ENCODE data around the gene LMTK3.
"Not testable (repeated sequence)": the region's sequence is repeated elsewhere in the genome, so short reads cannot be mapped to it uniquely, and the experiment has no call there.

The LMTK3 gene

GRCh38 chr19:48492925-48493717 is 18.5 kb downstream of the LMTK3 start:
- peak overlapping the region; percentile 47 for H3K4me3 ChIP-seq (ENCODE audit: low read depth, low read length)
- TF ChIP-seq CTCF (IDR thresholded peaks at IDR 0.05; ENCODE audit: control insufficient read depth, extremely low read depth, insufficient read depth) = no peak
- DNase-seq (ENCODE audit: low read depth) = peak; percentile 85

GRCh38 chr19:48491793-48492123 is 19.9 kb downstream of the LMTK3 start:
- no peak for DNase-seq (ENCODE audit: low read depth)
- H3K4me3 ChIP-seq (ENCODE audit: low read depth, low read length) = no peak overlapping the region
- TF ChIP-seq CTCF (IDR thresholded peaks at IDR 0.05; ENCODE audit: control insufficient read depth, extremely low read depth, insufficient read depth) = no peak

- DNase-seq (ENCODE audit: low read depth) = no peak
- no peak for TF ChIP-seq CTCF (IDR thresholded peaks at IDR 0.05; ENCODE audit: control insufficient read depth, extremely low read depth, insufficient read depth)
- no peak overlapping the region for H3K4me3 ChIP-seq (ENCODE audit: low read depth, low read length)
Observed at GRCh38 chr19:48490981-48491792, 20.4 kb downstream of the LMTK3 start.

- no peak overlapping the region for H3K4me3 ChIP-seq (ENCODE audit: low read depth, low read length)
- no peak for DNase-seq (ENCODE audit: low read depth)
- peak; percentile 79 for TF ChIP-seq CTCF (IDR thresholded peaks at IDR 0.05; ENCODE audit: control insufficient read depth, extremely low read depth, insufficient read depth)
Observed at GRCh38 chr19:48489608-48490216, 21.9 kb downstream of the LMTK3 start.

GRCh38 chr19:48488478-48488877 is 23.2 kb downstream of the LMTK3 start:
- H3K4me3 ChIP-seq (ENCODE audit: low read depth, low read length) = not testable (repeated sequence)

GRCh38 chr19:48487948-48488347 is 23.7 kb downstream of the LMTK3 start:
- no peak for DNase-seq (ENCODE audit: low read depth)
- no peak for TF ChIP-seq CTCF (IDR thresholded peaks at IDR 0.05; ENCODE audit: control insufficient read depth, extremely low read depth, insufficient read depth)
- H3K4me3 ChIP-seq (ENCODE audit: low read depth, low read length) = no peak overlapping the region

More at GRCh38 chr19:48488478-48488877, 23.2 kb downstream of the LMTK3 start:
- not testable (repeated sequence) for DNase-seq (ENCODE audit: low read depth)

- no peak overlapping the region for H3K4me3 ChIP-seq (ENCODE audit: low read depth, low read length)
- no peak for TF ChIP-seq CTCF (IDR thresholded peaks at IDR 0.05; ENCODE audit: control insufficient read depth, extremely low read depth, insufficient read depth)
Observed at GRCh38 chr19:48487544-48487943, 24.1 kb downstream of the LMTK3 start.

GRCh38 chr19:48486706-48487105 is 24.9 kb downstream of the LMTK3 start:
- not testable (repeated sequence) for H3K4me3 ChIP-seq (ENCODE audit: low read depth, low read length); DNase-seq (ENCODE audit: low read depth)

More at GRCh38 chr19:48487544-48487943, 24.1 kb downstream of the LMTK3 start:
- no peak for DNase-seq (ENCODE audit: low read depth)
